HUES6 (cell line): ENCODE measurements around the gene CDC42EP5.
"Not testable (repeated sequence)": the region's sequence is repeated elsewhere in the genome, so short reads cannot be mapped to it uniquely, and the experiment has no call there.

Source experiments
- H3K27ac ChIP-seq: 2 replicates; pipeline ENCODE4 v1.7.0; 2013; ENCODE audit warnings: low read depth, mild to moderate bottlenecking, low read length, inconsistent platforms
- H3K27me3 ChIP-seq: 2 replicates; pipeline ENCODE4 v1.6.1; 2013; ENCODE audit warnings: low read length; ENCODE audit not compliant: control insufficient read depth, insufficient read depth
- H3K36me3 ChIP-seq: 2 replicates; pipeline ENCODE4 v1.6.1; 2013; ENCODE audit warnings: low read length; ENCODE audit not compliant: control insufficient read depth, insufficient read depth
- H3K4me1 ChIP-seq: 2 replicates; pipeline ENCODE4 v1.6.1; 2013; ENCODE audit warnings: low read length; ENCODE audit not compliant: control insufficient read depth, insufficient read depth
- H3K4me3 ChIP-seq: 2 replicates; pipeline ENCODE4 v1.5.1; 2013; ENCODE audit warnings: low read depth, low read length
- H3K9ac ChIP-seq: one replicate; pipeline ENCODE4 v1.6.1; 2013; ENCODE audit warnings: mild to moderate bottlenecking, low read length
- H3K9me3 ChIP-seq: 2 replicates; pipeline ENCODE4 v1.6.1; 2013; ENCODE audit warnings: low read depth, low read length; ENCODE audit not compliant: control insufficient read depth, insufficient read depth

The CDC42EP5 gene

DNA sequence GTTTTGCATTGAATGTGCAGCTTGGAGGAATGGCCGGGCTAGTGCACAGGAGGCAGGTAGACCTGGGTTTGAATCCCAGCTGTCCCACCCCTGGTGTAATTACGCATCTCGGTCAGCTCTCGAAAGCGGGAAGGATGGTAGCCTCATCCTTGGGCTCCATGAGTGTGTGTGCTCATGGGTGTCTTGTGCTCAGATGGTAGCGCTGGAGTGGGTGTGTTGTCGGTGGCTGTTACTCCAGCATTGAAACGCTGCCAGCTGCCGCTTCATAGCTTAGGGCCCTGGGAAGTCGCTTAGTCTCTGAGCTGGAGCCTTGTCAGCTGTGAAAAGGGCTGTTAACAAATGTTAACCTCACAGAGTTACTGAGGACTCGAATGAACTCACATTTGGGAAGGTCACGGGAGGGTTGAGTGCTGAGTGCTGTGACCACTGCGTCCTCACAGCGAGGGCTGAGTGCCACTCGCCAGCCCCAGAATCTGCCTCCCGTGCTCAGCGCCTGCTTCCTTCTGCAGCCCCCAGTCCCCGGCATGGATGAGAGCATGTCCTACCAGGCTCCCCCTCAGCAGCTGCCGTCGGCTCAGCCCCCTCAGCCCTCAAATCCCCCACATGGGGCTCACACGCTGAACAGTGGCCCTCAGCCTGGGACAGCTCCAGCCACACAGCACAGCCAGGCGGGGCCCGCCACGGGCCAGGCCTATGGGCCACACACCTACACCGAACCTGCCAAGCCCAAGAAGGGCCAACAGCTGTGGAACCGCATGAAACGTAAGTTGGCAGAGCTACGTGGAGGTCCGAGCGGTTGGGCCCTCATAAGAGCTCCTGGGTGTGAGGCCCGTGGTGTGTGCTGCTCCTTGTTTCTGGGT, 18.9 kb downstream of the CDC42EP5 start:
- Histone ChIP-seq H3K27ac (no peak overlapping the region), H3K9me3 (no peaks in the 10 kb centered on the region), H3K27me3 (no peaks in the 10 kb centered on the region), H3K4me3 (no peak overlapping the region), H3K4me1 (0 out of 2 replicates have a peak, but pooled peaks cover 3% of the 10 kb centered on the region), H3K9ac (no peak overlapping the region), H3K36me3 (peaks cover 85% of the 10 kb centered on the region)

DNA sequence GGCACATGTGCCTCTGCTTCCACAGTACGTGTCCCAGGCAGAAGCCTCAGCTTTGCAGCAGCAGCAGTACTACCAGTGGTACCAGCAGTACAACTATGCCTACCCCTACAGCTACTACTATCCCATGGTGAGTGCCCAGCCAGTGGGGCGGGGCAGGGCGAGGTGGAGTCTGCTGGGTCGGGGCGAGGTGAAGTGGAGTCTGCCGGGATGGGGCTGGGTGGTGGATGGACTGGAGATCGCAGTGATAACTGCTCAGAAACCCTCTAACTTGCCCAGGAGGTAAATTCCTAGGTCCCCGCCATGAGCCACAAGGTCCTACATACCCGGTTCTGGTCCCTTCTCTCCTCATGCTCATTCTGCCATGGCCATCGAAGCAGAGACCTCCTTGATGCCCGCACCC, 20.5 kb downstream of the CDC42EP5 start:
- 0 out of 2 replicates have a peak, but pooled peaks cover 3% of the 10 kb centered on the region for H3K4me1 ChIP-seq
- no peaks in the 10 kb centered on the region for H3K27me3 ChIP-seq
- no peak overlapping the region for H3K9ac ChIP-seq
- no peak overlapping the region for H3K27ac ChIP-seq
- peaks cover 70% of the 10 kb centered on the region for H3K36me3 ChIP-seq
- H3K4me3 ChIP-seq = no peak overlapping the region
- H3K9me3 ChIP-seq = no peaks in the 10 kb centered on the region

DNA sequence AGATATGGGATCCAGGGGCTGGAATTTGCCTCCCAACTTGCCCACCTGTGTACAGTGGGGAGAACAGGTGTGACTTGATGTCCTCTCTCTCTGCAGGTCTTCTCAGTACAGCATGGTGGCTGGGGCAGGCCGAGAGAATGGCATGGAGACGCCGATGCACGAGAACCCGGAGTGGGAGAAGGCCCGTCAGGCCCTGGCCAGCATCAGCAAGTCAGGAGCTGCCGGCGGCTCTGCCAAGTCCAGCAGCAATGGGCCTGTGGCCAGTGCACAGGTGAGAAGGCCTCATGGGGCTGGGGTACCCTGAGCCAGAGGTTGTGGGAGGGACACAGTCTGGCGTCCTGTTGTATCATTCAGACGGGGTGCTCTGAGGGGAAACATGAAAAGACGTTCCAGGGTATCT, 21.1 kb downstream of the CDC42EP5 start:
- H3K4me3 ChIP-seq = no peak overlapping the region
- H3K36me3 ChIP-seq = peaks cover 65% of the 10 kb centered on the region
- H3K9ac ChIP-seq = no peak overlapping the region
- no peaks in the 10 kb centered on the region for H3K27me3 ChIP-seq
- H3K27ac ChIP-seq = no peak overlapping the region
- 0 out of 2 replicates have a peak, but pooled peaks cover 7% of the 10 kb centered on the region for H3K4me1 ChIP-seq
- no peaks in the 10 kb centered on the region for H3K9me3 ChIP-seq

DNA sequence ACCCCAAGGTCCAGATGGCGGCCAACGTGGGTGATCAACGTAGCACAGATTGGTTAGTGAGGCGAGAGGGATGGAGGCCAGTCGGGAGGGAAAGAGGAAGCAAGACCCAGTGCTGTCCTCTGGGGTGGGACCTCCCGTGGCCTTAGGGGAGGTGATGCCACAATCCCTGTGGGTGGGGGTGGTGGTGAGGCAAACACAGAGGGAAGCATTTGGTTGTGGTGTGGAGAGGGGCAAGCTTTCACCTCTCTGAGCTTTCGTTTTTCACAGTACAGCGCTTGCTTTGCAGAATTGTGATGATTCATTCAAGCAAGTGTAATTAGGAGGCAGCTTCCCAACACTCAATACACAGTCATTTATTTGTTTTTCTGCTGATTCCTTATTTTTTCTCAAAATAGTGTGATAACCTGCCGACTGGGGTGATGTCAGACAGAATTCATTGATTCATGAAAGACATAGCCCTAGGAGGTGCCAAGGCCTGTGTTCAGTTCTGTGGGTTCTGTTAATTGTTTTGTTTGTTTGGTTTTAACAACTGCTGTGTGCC, 21.7 kb downstream of the CDC42EP5 start:
- H3K36me3 ChIP-seq = peaks cover 59% of the 10 kb centered on the region

DNA sequence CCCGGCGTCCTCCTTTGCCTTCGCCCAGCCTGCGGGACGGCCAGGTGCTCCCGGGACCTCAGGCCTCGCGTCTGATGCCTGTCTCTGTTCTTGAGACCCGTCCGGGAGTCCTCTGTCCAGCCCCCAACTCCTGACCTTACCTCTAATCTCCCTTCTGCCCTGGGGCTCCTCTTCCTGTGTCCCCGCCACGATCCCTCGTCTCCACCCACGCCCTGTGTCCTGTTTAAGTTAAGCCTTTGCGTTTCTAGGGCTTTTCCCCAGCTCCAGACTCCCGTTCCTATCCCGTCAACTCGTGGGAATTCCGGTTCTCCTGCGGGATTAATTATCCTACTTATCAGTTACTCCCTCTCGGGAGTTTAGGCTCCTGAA, 23.4 kb downstream of the CDC42EP5 start:
- H3K4me1 ChIP-seq = 0 out of 2 replicates have a peak, but pooled peaks cover 7% of the 10 kb centered on the region
- H3K27ac ChIP-seq = peak overlapping the region; percentile 91
- no peaks in the 10 kb centered on the region for H3K27me3 ChIP-seq
- H3K36me3 ChIP-seq = peaks cover 52% of the 10 kb centered on the region
- peak overlapping the region; percentile 99 for H3K9ac ChIP-seq
- H3K4me3 ChIP-seq = peak overlapping the region; percentile 95
- no peaks in the 10 kb centered on the region for H3K9me3 ChIP-seq

More for the DNA sequence above, 21.7 kb downstream of the CDC42EP5 start:
- Histone ChIP-seq H3K27me3 (no peaks in the 10 kb centered on the region), H3K4me1 (0 out of 2 replicates have a peak, but pooled peaks cover 7% of the 10 kb centered on the region), H3K9ac (no peak overlapping the region), H3K9me3 (no peaks in the 10 kb centered on the region), H3K27ac (no peak overlapping the region), H3K4me3 (no peak overlapping the region)

DNA sequence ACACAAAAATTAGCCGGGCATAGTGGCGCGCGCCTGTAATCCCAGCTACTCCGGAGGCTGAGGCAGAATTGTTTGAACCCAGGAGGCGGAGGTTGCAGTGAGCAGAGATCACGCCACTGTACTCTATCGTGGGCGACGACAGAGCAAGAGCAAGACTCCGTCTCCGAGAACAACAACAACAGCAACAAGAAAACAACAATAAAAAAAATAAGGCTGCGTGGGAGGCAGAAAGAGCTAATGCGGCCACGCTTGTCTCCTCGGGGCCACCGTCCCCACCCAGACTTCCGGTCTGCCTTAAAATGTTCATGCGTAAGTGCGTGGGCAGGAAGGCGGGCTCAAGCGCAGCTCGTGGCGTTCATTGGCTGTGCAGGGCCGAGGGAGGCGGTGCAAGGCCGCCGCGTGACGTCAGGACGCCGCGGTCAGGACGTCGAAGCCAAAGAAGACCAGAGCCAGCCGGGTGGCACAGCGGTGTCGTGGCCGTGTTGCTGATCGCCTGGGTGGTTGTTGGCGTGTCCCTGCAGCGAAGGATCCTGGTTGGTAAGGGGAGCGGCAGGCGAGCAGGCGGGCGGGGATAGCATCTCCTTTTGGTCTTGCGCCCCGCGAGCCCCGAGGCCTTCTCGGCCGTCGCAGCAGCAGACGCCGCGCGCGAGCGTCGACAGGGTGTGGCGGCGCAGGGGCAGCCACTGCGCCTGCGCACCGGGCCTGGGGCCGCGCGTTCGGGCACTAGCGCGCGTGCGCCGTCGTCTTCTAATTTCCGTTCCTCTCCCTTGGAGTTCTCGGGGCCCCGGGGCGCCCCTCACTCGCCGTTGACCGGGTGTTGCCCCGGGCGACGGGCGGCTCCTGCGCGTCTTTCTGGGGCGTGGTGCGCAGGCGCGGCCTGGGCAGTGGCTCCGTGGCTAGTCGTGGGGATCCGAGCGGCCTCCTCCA, 24.1 kb downstream of the CDC42EP5 start, which contains the start of gene LENG8:
Gene LENG8 (plus strand): TSS at position 426 of the 927 bp plus-strand sequence. CDS start 2,146 bp downstream, outside the sequence.
- Histone ChIP-seq H3K4me1 (0 out of 2 replicates have a peak, but pooled peaks cover 7% of the 10 kb centered on the region), H3K9ac (peak within 1 kb of the TSS; percentile 99), H3K27me3 (no peaks in the 10 kb centered on the region), H3K36me3 (peaks cover 47% of the 10 kb centered on the region), H3K4me3 (peak within 1 kb of the TSS; percentile 95), H3K9me3 (no peaks in the 10 kb centered on the region), H3K27ac (peak within 1 kb of the TSS; percentile 91)

DNA sequence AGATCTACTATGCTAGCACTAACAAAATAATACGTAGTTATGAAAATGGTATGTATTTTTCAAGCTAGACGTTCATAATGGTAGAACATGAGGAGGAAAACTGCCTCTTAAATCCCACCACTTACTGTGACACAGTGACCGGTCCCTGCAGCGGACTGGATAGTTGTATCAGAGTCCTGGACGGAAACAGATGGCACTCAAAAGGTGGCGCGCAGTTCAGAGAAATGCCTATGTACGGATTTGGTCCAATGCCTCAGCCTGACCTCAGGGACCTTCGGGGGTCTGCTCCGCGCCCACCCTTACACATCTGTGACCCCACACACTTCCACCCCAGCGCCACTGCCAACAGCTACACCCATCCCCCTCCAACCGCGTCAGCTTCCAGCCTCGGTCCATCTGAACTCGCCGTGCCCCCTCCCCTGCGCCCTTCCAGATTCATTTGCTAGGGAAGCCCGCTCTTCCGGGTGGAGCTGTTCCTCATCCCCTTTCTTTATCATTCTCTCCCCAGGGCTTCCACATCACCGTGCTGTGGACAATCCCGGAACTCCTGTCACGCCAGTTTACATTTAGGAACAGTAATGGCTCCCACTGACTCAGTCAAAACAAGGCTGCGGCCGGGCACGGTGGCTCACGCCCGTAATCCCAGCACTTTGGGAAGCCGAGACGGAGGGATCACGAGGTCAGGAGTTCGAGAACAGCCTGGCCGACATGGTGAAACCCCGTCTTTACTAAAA, 24.9 kb downstream of the CDC42EP5 start:
- Histone ChIP-seq H3K36me3 (peaks cover 39% of the 10 kb centered on the region), H3K9ac (peak overlapping the region; percentile 99), H3K27ac (peak overlapping the region; percentile 91; the same call in 1 of the 2 replicates), H3K4me3 (peak overlapping the region; percentile 95), H3K27me3 (no peaks in the 10 kb centered on the region), H3K9me3 (no peaks in the 10 kb centered on the region), H3K4me1 (0 out of 2 replicates have a peak, but pooled peaks cover 7% of the 10 kb centered on the region)

DNA sequence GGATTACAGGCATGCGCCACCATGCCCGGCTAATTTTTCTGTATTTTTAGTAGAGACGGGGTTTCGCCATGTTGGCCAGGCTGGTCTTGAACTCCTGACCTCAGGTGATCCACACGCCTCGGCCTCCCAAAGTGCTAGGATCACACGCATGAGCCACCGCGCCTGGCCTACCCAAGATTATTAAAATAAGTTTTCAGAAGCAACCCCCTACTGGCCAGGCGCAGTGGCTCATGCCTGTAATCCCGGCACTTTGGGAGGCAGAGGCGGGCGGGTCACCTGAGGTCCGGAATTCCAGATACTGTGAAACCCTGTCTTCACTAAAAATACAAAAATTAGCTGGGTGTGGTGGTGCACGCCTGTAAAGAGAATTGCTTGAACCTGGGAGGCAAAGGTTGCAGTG, 26.7 kb downstream of the CDC42EP5 start:
- not testable (repeated sequence) for H3K9ac ChIP-seq, H3K4me3 ChIP-seq, H3K27me3 ChIP-seq, H3K4me1 ChIP-seq, H3K27ac ChIP-seq, H3K9me3 ChIP-seq
- H3K36me3 ChIP-seq = peaks cover 22% of the 10 kb centered on the region

DNA sequence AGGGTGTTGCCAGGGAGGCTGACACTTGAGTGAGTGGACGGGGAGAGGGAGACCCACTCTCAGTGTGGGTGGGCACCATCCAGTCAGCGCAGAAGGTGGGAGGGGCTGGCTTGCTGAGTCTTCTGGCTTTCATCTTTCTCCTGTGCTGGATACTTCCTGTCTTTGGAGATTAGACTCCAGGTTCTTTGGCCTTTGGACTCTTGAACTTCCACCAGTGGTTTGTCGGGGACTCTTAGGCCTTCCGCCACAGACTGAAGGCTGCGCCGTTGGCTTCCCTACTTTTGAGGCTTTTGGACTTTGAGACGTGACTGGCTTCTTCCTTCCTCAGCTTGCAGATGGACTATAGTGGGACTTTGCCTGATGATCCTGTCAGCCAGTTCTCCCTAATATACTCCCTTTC, 28.4 kb downstream of the CDC42EP5 start:
- H3K36me3 ChIP-seq = peaks cover 14% of the 10 kb centered on the region
- no peaks in the 10 kb centered on the region for H3K9me3 ChIP-seq
- H3K4me3 ChIP-seq = no peak overlapping the region
- H3K9ac ChIP-seq = no peak overlapping the region
- H3K4me1 ChIP-seq = 0 out of 2 replicates have a peak, but pooled peaks cover 4% of the 10 kb centered on the region
- H3K27me3 ChIP-seq = no peaks in the 10 kb centered on the region
- no peak overlapping the region for H3K27ac ChIP-seq

DNA sequence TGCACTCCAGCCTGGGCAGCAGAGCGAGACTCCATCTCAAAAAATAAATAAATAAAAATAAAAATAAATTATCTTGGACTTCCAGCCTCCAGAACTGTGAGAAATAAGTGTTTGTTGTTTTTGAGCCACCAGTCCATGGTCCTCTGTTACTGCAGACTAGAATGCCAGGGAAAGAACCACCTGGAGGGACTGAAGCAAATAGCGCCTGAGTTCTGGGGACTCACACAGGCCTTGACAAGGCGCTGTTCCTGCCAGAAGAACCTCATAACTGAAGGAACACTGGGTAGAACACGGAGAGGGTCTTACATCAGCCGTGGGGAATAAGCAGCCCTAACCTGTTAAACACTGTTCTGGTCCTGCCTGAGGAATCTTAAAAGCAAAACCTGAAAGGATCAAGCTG, 32.5 kb downstream of the CDC42EP5 start:
- Histone ChIP-seq H3K27ac (no peak overlapping the region), H3K36me3 (peaks cover 12% of the 10 kb centered on the region), H3K9ac (no peak overlapping the region), H3K4me3 (no peak overlapping the region), H3K27me3 (no peaks in the 10 kb centered on the region), H3K4me1 (peaks cover 17% of the 10 kb centered on the region), H3K9me3 (no peaks in the 10 kb centered on the region)
